HG03159 (cell line): Measurements from ENCODE around the gene C16orf74.

ENCODE experiments used
- ATAC-seq: cut with Tn5 transposase; IDR thresholded peaks from one replicate; pipeline ENCODE4 v1.9.1; 2021; ENCODE audit warnings: mild to moderate bottlenecking, moderate library complexity; ENCODE audit not compliant: unreplicated experiment

Gene C16orf74

DNA sequence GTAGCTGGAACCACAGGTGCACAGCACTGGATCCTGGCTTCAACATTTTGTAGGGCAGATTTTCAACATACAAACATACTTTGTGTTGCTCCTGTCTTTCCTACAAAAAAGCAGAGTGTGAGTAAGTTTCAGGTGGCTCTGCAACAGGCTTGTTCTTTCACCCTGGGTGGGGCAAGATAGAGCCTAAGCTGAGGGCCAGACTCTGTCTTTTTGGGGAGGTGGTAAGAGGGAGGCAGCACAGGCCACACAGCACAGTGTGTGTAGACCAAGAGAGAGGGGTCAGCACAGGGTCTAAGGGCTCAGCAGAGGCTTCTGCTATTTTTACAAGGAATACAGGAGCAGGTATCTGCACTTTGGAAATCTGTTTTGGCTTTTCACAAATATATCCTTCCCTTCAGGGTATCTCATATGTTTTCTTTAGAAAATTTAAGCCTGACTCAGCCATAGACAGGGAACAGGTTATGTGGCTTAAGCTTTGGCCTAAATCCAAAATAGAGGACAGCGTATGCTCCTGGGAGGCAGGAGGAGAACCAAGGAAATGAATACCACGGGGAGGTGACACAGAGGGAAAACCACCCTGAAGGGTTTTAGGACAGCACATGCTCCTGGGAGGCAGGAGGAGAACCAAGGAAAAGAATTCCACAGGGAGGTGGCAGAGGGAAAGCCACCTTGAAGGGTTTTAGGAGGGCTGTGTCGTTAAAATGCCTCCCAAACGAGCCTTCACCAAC, 26.9 kb upstream of the C16orf74 start:
- ATAC-seq, result no peak

DNA sequence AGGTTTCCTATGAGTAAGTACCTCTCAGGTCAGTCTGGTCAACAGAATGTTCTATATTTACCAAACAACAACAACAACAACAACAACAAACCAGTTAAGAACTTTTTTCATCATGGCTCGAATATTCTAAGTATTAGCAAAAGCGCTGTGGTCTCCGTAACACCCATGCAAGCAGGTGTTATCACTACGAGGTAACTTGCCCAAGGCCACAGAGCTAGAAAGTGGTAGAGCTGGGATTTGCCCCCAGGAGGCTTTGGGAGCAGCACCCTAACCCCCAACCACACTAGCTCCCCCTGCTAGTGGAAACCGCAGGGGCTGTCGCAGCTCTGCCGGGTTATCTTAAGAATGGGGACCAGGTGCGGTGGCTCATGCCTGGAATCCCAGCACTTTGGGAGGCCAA, 23.9 kb upstream of the C16orf74 start:
- no peak for ATAC-seq

DNA sequence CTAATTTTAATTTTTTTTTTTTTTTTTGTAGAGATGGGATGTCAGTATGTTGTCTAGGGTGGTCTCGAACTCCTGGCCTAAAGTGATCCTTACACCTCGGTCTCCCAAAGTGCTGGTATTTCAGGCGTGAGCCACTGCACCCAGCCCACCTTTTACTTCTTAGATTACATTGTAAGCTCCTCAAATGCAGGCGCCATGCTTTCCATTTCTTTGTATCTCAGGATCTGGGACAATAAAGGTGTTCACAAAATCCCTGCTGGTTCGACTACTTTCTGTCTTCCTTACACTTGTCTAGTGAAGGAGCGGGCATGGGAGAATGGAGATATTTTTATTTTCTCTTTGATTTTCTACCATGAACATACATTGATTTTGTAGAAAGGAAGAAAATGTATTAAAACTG, 23.2 kb upstream of the C16orf74 start:
- no peak for ATAC-seq

DNA sequence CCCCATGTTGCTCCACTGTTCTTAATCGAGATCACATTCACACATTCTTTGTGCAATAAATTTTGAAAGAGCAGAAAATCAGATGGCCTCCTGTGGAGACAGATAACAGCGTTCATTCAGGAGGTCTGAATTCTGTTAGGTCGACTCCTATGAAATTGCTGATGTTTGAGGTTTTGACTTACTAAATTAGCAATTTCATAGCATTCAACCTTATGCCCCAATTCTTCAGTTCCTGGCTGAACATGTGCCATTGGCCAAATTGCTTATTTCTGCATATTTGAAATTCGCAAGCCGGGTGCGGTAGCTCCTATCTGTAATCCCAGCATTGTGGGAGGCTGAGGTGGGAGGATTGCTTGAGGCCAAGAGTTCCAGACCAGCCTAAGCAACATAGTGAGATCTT, 22.1 kb upstream of the C16orf74 start:
- no peak for ATAC-seq

DNA sequence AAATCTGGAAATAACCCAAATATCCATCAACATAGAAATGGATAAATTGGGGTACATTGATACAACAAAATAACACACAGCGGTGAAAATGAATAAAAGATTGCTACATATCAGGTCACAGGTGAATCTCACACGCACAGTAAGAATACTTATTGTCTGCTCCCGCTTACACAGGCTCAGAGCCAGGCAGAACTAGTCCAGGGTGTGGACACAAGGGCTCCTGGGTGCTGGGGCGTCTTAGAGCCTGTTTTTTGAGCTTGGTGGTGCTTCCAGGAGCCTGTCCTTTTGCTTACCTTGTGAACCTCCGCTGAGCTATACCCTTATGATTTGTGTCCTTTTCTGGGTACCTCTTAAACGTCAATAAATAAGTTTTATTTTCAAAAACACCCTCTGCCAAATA, 19.8 kb upstream of the C16orf74 start:
- no peak for ATAC-seq

DNA sequence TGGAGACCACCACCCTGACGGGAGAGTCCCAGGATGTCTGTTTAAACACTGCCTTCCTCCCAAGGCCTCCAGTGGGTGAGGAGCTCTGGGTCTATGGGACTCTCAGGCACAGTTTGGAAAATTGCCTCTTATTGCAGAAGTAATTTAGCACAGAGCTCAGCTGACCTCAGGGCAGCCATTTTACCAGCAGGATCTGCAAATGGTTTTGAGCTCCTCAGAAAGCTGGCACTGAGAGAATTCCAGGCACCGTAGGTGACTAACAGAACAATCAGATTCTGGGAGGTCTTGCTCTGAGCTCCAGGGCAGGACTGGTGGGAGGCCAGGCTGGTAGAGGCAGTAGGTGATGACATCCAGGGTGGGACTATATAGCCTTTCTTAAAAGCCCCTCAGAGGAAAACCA, 17.3 kb upstream of the C16orf74 start:
- no peak for ATAC-seq

DNA sequence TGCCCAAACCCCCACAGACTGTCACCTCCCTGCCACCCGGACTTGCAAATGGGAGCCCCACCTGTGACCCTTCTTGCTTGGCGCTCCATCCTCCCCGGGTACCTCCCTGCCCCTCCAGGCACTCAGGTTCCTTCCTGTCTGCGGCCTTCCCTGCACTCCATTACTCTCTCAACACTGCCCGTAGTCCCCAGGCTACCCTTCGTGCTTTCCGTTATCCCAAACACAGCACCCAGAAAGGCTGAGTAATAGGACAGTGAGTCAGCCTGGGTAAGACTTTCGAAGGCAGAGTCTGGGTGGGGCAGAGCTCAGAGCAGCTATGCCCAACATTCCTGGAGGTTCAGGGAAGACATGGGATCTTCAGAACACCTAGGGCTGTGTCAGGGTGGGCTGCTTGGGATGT, 16.6 kb upstream of the C16orf74 start:
- ATAC-seq, result no peak

DNA sequence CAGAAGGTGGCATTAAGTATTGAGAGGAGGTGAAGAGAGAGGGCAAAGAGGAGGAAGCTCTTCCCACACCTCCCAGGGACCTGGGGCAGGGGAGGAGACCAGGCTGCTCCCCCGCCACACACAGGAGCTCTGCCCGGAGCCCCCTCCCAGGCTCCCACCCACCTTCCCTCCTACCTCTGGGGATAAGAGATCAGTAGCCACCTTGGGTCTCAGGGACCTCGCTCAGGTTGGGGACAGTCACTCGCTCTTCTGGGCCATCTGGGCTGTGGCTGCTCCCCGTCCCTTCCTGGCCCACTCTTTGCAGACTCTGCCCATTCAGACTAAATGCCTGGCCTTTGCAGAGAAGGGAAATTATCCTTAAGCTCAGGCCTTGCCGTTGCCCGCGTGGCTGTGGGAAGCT, 14.9 kb upstream of the C16orf74 start:
- ATAC-seq, result no peak

DNA sequence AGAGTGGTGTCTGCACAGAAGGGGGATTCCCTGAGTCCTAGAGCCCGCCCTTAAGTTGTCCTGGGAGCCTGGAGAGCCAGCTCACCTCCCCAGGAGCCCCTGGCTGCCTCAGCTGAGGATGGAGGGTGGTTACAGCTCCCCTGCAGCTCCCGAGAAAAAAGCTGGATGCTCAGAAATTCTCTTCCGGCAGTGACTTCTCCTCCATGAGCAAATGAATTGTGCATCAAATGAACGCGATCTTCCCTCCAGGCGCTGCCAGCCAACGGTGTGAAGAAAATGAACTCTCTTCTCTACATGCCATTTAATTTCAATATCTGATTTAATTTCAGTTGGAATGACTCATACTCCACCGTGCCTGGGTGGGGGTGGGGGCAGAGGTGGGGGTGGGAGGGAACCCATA, 14.3 kb upstream of the C16orf74 start:
- no peak for ATAC-seq

DNA sequence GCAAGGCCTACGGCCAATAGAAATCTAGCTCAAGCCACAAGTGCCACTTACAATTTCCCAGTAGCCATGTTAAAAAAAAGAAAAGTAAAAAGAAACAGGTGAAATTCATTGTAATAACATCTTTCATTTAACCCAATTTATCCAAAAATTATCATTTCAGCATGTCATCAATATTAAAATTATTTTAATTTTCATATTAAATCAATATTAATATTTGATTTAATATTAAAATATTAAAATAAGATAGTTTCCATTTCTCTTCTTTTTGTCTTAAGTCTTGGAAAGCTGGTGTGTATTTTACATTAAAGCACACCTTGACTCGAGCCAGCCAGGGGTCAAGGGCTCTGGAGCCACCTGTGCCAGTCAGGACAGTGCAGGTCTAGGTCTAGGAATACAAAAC, 12.7 kb upstream of the C16orf74 start:
- ATAC-seq, result no peak

DNA sequence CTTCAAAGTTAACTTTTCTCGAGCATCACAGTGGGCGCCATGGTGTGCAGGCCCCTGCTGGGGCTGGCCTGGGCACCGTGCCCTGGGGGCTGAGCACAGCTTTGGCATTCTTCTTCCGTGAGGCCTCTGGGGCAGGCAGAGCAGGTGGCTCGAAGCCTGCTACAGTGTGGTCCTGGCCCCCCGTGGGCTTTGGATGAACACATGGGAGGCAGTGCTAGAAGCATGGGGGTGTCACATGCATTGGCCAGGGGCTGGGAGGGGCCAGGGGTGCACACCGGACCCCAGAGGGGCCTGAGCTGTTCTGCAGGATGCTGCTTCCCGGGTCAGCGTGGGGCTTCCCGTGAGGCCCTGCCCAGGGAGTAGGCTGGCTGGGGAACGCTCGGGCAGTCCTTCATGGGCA, 12.1 kb upstream of the C16orf74 start:
- ATAC-seq, result no peak

DNA sequence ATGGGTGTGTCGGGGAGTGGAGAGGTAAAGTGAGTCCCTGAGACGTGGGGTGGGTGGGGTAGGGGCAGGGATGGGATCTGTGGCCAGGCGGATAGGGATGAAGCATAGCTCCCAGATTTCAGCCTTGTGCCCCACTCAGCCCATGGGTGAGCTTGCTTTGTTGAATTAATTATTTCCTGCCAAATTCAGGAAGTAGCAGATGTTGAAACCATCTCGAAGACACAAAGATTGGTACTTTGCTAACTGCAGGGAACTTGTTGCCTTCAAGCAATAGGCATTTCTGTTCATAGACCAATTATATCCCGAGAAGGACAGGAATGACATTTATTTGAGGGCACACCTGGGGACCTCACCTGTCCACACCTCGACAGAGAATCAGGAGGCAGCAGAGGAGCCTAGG, 11.0 kb upstream of the C16orf74 start:
- ATAC-seq, result no peak

DNA sequence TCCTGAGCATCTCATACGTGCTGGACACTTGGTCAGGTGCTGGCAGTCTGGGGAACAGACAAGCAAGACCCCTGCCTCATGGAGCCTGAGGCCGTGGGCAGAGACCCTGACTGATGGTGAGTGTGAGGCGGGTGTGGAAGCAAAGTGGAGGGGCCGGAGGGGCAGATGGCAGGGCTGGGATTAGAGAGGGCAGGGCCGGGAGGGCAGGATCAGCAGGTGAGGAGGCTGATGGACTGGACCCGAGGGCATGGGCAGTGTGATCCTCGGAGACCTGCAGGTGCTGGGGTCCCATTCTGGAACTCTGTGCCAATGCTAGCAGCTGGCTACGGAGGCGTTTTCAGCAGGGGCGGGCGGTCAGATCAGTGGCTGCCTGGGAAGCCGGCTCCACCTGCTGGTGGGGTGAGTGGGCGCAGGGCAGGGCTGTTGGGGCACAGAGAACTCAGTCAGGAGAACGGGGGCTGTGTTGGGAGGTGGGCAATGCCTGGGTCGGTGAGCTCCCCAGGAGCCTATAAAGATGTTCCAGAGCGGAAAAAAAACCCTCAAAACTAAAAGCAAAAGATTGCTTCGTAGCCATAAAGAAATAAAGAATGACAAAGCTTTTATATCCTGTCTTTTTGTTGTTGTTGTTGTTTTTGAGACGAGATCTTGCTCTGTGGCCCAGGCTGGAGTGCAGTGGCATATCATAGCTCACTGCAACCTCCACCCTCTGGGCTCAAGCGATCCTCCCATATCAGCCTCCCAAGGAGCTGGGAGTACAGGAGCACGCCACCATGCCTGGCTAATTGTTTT, 8.9 kb upstream of the C16orf74 start:
- ATAC-seq, result no peak

DNA sequence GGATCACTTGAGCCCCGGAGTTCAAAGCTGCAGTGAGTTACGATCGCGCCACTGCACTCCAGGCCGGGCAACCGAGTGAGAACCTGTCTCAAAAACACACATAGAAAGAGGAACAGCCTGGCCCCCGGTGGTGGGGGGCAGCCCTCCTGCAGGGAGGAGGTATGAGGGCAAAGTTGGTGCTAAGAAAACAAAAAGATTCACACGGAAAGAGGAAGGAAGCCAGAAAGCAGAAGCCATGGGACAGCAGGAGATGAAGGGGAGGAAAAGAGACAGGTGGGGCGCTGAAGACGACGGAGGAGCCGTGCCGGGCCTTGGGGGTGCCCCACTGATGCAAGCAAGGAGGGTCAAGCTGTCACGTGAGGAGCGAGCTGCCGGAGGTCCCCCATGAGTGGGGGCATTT, 8.2 kb upstream of the C16orf74 start:
- ATAC-seq, result no peak

DNA sequence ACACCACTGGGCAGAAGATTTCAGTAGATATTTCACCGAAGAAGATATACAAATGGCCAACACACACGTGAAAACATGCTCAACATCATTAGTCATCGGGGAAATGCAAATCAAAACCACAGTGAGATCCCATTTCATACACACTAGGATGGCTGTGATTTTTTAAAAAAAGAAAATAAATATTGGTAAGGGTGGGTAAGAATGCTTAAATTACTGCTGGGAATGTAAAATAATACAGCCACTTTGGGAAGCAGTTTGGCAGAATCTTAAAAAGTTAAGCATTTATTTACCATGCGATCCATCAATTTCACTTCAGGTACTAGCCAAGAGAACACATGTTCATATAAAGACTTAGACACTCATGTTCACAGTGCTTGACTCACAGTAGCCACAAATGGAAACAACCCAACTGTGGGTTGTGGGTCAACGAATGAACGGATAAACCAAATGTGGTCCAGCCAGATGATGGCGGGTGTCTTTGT, 6.5 kb upstream of the C16orf74 start:
- ATAC-seq, result no peak

DNA sequence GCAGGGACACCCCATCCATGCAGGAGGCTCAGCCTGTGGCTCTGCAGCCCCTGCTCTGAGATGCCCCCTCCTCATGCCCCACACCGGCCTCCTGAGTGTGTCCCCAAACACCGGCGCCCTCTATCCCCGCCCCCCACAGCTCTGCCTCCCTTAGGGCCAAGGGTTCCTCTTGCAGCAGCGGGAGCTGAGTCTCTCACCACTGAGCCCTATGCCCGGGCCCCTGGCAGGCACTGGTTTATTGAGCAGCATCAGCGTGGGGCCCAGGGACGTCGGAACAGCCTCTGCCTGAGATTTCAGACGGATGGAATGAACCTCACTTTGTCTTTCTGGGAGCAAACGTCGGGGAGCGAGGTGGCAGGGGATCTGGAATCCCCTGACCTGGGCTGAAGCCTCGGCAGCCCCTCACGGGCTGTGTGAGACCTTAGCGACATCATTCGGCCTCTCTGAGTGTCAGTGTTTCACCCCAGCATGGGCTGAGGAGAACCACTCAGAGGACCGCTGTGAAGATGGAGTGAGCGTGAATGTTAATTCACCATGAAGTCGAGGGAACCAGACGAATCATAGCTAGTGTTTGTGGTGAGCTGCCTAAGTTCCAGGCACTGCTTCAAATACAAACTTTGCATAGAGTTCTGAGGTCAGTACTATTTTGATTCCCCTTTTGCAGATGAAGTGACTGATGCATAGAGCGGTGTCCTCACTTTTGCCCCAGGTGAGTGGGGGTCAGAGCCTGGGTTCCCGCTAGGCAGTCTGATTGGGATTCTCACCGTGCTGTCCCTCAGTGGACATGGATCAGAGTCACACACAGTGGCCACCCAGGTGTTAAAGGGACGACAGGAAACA, 5.3 kb upstream of the C16orf74 start:
- peak; percentile 53 for ATAC-seq

DNA sequence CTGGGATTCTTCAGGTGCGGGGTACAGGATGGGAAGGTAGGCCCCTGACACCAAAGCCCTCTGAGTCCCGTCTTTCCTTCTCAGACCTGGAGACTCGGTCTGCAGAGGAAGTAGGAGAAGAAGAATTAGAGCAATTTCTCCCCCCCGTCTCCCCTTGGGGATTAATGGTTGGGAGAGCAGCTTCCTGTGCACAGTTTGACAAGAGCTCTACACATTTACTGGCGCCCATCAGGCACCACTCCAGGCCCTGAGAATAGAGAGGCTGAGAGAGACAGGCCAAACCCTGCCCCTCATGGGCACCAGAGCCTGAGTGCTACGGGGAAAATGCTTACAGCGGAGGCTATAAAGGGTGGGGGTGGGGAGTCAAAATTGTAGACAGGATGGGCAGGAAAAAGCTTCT, 3.5 kb upstream of the C16orf74 start:
- ATAC-seq, result no peak

DNA sequence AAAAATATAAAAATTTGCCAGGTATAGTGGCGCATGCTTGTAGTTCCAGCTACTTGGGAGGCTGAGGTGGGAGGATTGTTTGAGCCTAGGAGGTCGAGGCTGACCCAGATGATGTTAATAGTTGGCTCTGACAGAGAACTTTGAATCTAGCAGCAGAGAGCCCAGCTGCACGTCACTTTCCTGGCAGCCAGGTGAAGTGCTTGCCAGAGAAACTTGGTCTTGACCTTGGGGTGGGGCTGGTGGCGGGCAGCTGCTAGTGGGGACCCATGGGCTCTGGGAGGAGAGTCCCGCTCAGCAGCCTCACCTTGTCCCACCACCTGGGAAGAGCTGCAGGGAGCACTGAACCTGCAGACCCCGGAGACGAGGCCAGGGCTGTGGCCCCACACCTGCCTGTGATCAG, 3.1 kb upstream of the C16orf74 start:
- ATAC-seq, result no peak

DNA sequence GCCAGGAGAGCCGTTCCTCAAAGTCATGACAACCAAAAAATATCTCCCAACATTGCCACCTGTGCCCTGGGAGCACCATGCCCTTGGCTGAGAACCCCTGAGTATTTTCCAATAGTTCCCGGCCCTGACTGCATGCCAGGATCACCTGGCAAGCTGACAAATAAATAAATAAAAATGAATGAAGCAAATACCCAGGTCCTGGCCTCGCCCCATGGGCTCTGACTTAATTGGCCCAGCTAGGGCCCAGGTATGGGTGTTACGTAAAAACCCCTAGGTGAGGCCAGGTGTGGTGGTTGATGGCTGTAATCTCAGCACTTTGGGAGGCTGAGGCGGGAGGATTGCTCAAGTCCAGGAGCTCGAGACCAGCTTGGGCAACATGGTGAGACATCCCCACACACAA, 2.7 kb upstream of the C16orf74 start:
- ATAC-seq, result no peak

DNA sequence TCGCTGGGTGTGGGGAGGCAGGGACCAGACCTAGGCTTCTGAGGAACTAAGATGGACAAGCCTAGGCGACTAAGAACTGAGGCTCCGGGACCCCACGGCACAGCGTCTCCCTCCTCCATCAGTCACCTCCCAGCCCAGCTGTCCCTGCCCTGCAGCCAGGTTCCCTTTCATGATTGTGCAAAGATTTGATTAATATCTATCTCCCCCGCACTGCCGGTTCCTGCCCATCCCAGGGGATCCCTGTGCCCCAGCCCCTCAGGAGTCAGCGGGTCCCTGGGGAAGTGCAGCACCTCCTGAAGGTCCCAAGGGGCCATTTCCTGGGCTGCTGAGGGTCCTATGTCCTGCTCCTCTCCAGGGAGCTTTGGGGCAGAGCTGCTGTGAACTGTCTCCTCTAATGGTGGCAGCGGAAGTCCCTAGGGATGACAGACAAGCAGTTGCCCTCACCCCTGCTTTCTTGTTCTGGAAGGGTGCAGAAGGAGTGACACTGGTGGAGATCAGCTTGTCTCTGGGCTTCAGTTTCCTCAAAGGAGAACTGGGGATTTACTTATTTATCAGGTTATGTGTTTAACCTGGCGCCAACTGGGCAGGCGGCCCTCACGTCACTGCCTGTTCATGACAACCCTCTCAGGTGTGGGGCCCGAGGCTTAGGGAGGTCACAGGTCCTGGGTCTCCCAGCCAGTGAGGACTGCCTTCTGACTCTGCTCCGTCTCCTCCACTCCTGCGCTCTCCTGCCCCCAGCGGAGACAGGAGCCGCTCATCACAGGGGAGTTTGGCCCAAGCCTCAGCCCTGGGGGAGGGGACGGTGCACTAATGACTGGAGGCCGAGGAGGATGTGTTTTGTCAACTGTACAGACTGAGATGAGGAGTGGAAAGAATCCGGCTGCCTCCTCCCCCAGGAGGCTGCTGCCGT, 1.9 kb upstream of the C16orf74 start:
- ATAC-seq, result no peak
